ENCODE results near the gene TRIM63.

Gene TRIM63

DNA sequence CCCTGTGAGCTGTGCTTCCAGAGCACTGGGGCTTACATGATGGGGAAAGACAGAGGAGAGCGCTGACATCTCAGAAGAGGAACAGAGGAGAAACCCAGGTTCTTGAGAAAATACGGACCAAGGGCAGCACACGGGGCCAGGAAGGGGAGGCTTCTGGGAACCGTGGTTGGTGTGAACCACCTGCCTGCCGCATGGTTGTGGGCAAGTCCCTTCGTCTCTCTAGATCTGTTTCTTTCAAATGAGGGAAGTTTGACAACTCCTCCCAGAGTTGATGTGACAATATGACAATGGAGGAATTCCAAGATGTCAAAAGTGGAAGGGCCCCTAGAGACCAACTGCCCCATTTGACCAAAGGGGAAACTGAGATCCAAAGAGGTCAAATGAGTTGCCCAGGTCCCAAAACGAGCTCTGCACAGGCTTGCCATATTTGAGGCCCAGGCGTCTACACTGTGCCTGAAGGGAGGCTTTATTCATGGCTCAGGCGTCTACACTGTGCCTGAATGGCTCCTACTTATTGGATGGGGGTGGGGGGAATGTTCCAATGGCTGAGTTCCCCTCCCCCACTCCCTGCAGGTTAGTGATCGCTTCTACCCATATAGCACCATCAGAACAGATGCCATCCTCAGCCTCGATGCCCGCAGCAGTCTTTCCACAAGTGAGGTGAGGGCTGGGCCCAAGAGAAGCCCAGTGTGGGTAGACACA is 34.6 kb downstream of the TRIM63 start:
- TF ChIP-seq, protein P1, sequence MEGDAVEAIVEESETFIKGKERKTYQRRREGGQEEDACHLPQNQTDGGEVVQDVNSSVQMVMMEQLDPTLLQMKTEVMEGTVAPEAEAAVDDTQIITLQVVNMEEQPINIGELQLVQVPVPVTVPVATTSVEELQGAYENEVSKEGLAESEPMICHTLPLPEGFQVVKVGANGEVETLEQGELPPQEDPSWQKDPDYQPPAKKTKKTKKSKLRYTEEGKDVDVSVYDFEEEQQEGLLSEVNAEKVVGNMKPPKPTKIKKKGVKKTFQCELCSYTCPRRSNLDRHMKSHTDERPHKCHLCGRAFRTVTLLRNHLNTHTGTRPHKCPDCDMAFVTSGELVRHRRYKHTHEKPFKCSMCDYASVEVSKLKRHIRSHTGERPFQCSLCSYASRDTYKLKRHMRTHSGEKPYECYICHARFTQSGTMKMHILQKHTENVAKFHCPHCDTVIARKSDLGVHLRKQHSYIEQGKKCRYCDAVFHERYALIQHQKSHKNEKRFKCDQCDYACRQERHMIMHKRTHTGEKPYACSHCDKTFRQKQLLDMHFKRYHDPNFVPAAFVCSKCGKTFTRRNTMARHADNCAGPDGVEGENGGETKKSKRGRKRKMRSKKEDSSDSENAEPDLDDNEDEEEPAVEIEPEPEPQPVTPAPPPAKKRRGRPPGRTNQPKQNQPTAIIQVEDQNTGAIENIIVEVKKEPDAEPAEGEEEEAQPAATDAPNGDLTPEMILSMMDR (IDR thresholded peaks at IDR 0.05; ENCODE audit: low read depth, low read length): no peak
- no peak for DNase-seq (ENCODE audit: extremely low read depth, low read depth)

- DNase-seq (ENCODE audit: extremely low read depth, low read depth): no peak
- TF ChIP-seq, protein P1 (IDR thresholded peaks at IDR 0.05; ENCODE audit: low read depth, low read length): no peak
These were observed 35.7 kb downstream of the TRIM63 start for GRCh38 chr1:26031611-26032220.

- TF ChIP-seq, protein P1 (IDR thresholded peaks at IDR 0.05; ENCODE audit: low read depth, low read length): no peak
These were observed 36.2 kb downstream of the TRIM63 start for GRCh38 chr1:26031196-26031595.

DNA sequence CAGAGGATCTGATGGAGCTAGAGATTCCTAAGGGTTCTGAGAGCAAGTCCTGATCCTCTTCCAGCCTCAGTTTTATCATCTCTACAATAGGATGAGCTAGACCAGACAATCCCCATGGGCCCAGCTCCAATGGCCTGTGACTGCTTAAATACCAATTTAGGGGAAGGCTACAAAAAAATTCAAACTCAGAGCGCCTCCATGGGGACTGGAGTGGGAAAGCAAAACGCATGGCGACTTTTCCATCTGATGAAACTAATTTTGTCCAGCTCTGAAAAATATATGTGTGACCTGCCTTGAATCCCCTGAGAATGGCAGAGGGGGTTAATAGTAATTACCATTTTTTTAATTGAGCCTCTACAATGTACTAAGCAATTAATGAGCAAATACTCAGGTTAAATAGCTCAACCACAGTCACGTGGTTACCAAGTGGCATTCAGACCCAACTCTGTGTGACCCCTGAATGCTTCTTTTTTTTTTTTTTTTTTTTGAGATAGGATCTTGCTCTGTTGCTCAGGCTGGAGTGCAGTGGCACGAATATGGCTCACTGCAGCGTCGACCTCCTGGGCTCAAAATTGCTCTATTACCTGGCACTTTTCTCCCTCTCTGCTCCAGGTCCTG is 37.5 kb downstream of the TRIM63 start:
- TF ChIP-seq, protein P1 (IDR thresholded peaks at IDR 0.05; ENCODE audit: low read depth, low read length): no peak
- no peak for DNase-seq (ENCODE audit: extremely low read depth, low read depth)

More at GRCh38 chr1:26031196-26031595, 36.2 kb downstream of the TRIM63 start:
- DNase-seq (ENCODE audit: extremely low read depth, low read depth): no peak

- no peak for DNase-seq (ENCODE audit: extremely low read depth, low read depth)
- TF ChIP-seq, protein P1 (IDR thresholded peaks at IDR 0.05; ENCODE audit: low read depth, low read length): no peak
These were observed 38.2 kb downstream of the TRIM63 start for GRCh38 chr1:26029054-26029863.

- no peak for DNase-seq (ENCODE audit: extremely low read depth, low read depth)
- TF ChIP-seq, protein P1 (IDR thresholded peaks at IDR 0.05; ENCODE audit: low read depth, low read length): no peak
These were observed 38.9 kb downstream of the TRIM63 start for GRCh38 chr1:26028490-26028980.
